Lower leg skin (tissue), 3 donors: Measurements from ENCODE around the gene CALHM3.

Source experiments
- CTCF ChIP-seq, 3 donors: fragments of 450-650 bp; IDR thresholded peaks; one replicate each; pipeline ENCODE4 v1.5.1; 2016; ENCODE audit warnings: antibody characterized with exemption in 3 of 3, mild to moderate bottlenecking in 3 of 3, moderate library complexity in 2 of 3
- POLR2A ChIP-seq, 2 donors: fragments of 450-650 bp; IDR thresholded peaks; one replicate each; pipeline ENCODE4 v1.6.1; 2016 to 2017; ENCODE audit warnings: antibody characterized with exemption in 2 of 2, mild to moderate bottlenecking in 1 of 2, moderate library complexity in 1 of 2

- TF ChIP-seq CTCF (IDR thresholded peaks at IDR 0.05) (no peak), POLR2A (IDR thresholded peaks at IDR 0.05) (no peak)
Measured at GRCh38 chr10:103458720-103459119, 20.3 kb downstream of the CALHM3 start, which contains the start of gene CALHM1.
